Endodermal cell (in vitro differentiated cells): ENCODE data around the gene C19orf53. TPM values are rescaled to one million over a fixed set of nuclear protein-coding genes. Genes with fewer than 3 reads are reported as not detected.
A peak's percentile ranks its signal among the peaks of the same experiment; 100 is the strongest.

Experiments
- DNase-seq: peaks from one replicate; pipeline ENCODE4 v3.0.0-alpha.2; 2017
- H3K27ac ChIP-seq: 2 replicates; pipeline ENCODE4 v1.5.1; 2013; ENCODE audit warnings: mild to moderate bottlenecking, low read depth, low read length, moderate library complexity
- H3K27me3 ChIP-seq: 2 replicates; pipeline ENCODE4 v1.6.1; 2013; ENCODE audit warnings: mild to moderate bottlenecking, low read length, moderate library complexity; ENCODE audit not compliant: insufficient read depth, control insufficient read depth, poor library complexity, severe bottlenecking
- H3K36me3 ChIP-seq: 2 replicates; pipeline ENCODE4 v1.7.0; 2013; ENCODE audit warnings: mild to moderate bottlenecking, low read length, moderate library complexity; ENCODE audit not compliant: control insufficient read depth, insufficient read depth
- H3K4me1 ChIP-seq: one replicate; pipeline ENCODE4 v1.7.0; 2013; ENCODE audit warnings: low read length; ENCODE audit not compliant: control insufficient read depth, insufficient read depth
- H3K4me3 ChIP-seq: 2 replicates; pipeline ENCODE4 v1.5.1; 2013; ENCODE audit warnings: mild to moderate bottlenecking, low read length, moderate library complexity
- H3K9ac ChIP-seq: 2 replicates; pipeline ENCODE4 v1.6.1; 2013; ENCODE audit warnings: mild to moderate bottlenecking, low read length, moderate library complexity; ENCODE audit not compliant: poor library complexity, severe bottlenecking; ENCODE audit errors: extremely low read depth
- H3K9me3 ChIP-seq: 2 replicates; pipeline ENCODE4 v1.6.1; 2013; ENCODE audit warnings: mild to moderate bottlenecking, low read length, moderate library complexity; ENCODE audit not compliant: control insufficient read depth
- H3K27ac Mint-ChIP-seq: 2 replicates; pipeline ENCODE4 v1.8.0; 2020; ENCODE audit warnings: mixed read lengths
- H3K27me3 Mint-ChIP-seq: 2 replicates; pipeline ENCODE4 v1.8.0; 2021; ENCODE audit warnings: mild to moderate bottlenecking, mixed read lengths; ENCODE audit not compliant: insufficient read depth
- H3K36me3 Mint-ChIP-seq: 2 replicates; pipeline ENCODE4 v1.8.0; 2020; ENCODE audit warnings: low read depth, mixed read lengths
- H3K4me1 Mint-ChIP-seq: 2 replicates; pipeline ENCODE4 v1.8.0; 2020; ENCODE audit warnings: mixed read lengths
- H3K4me3 Mint-ChIP-seq: 2 replicates; pipeline ENCODE4 v1.8.0; 2020; ENCODE audit warnings: mild to moderate bottlenecking, moderate library complexity, mixed read lengths
- H3K9me3 Mint-ChIP-seq: 2 replicates; pipeline ENCODE4 v1.8.0; 2020; ENCODE audit warnings: mild to moderate bottlenecking, mixed read lengths
- CTCF ChIP-seq: fragments of 200-600 bp; sonication (generic); conservative IDR thresholded peaks from 2 replicates; pipeline ENCODE4 v1.5.0; 2021; ENCODE audit warnings: antibody characterized with exemption, mild to moderate bottlenecking
- WGBS, 2 experiments: methylation state at CpG; one replicate each; pipeline versions ENCODE4 v1.1.5 to v1.1.7; 2013; ENCODE audit warnings: missing lambda C conversion rate in 2 of 2, mixed read lengths in 1 of 2; ENCODE audit not compliant: insufficient coverage in 1 of 2, insufficient read length in 1 of 2; 5-methylcytosine and 5-hydroxymethylcytosine counted together
- total RNA-seq, 2 donors: library from RNA; stranded (reverse); fragmentation: NEBNext Ultra II Directional in 1 of 2; extraction: Animal tissue kit (Norgen Biotek cat#: 25700) in 1 of 2; gene quantifications; 2 replicates in 1 of 2; 3 replicates in 1 of 2; pipeline ENCODE4 v1.2.1, GENCODE V29; 2021

Gene C19orf53
- total RNA-seq, 2 donors from 2014 or later = 106 to 114 TPM

- Mint-ChIP-seq H3K9me3 (no peaks in the 10 kb centered on the region), H3K4me3 (no peak overlapping the region), H3K4me1 (no peaks in the 10 kb centered on the region), H3K36me3 (peaks cover 61% of the 10 kb centered on the region), H3K27me3 (no peaks in the 10 kb centered on the region), H3K27ac (no peak overlapping the region)
- Histone ChIP-seq H3K36me3 (peaks cover 32% of the 10 kb centered on the region), H3K27ac (no peak overlapping the region), H3K4me3 (no peak overlapping the region), H3K9ac (no peak overlapping the region), H3K27me3 (no peaks in the 10 kb centered on the region), H3K4me1 (no peaks in the 10 kb centered on the region), H3K9me3 (no peaks in the 10 kb centered on the region)
- TF ChIP-seq CTCF = no peak
- 89 to 100% methylated on average over 1 to 2 of the region's 2 CpGs for WGBS, 2 experiments
- DNase-seq = peak; percentile 22
These were observed 38.9 kb downstream of the C19orf53 start for GRCh38 chr19:13813147-13813546.

GRCh38 chr19:13814550-13814949 lies 40.3 kb downstream of the C19orf53 start:
- WGBS, 2 experiments = 93 to 95% methylated on average over 21 of the region's 21 CpGs
- peak; percentile 39 for DNase-seq
- H3K27me3 Mint-ChIP-seq = no peaks in the 10 kb centered on the region
- no peak overlapping the region for H3K4me3 Mint-ChIP-seq
- Histone ChIP-seq H3K9me3 (no peaks in the 10 kb centered on the region), H3K4me1 (no peaks in the 10 kb centered on the region), H3K9ac (no peak overlapping the region), H3K27ac (no peak overlapping the region), H3K4me3 (no peak overlapping the region), H3K27me3 (no peaks in the 10 kb centered on the region), H3K36me3 (peaks cover 25% of the 10 kb centered on the region)
- peaks cover 63% of the 10 kb centered on the region for H3K36me3 Mint-ChIP-seq
- TF ChIP-seq CTCF = no peak
- no peaks in the 10 kb centered on the region for H3K9me3 Mint-ChIP-seq
- H3K4me1 Mint-ChIP-seq = no peaks in the 10 kb centered on the region
- H3K27ac Mint-ChIP-seq = no peak overlapping the region

GRCh38 chr19:13817018-13817614 lies 42.9 kb downstream of the C19orf53 start:
- no peaks in the 10 kb centered on the region for H3K4me1 Mint-ChIP-seq
- no peak overlapping the region for H3K27ac ChIP-seq
- H3K36me3 ChIP-seq = peaks cover 32% of the 10 kb centered on the region
- H3K9me3 ChIP-seq = no peaks in the 10 kb centered on the region
- no peak overlapping the region for H3K9ac ChIP-seq
- H3K27me3 ChIP-seq = no peaks in the 10 kb centered on the region
- no peak for TF ChIP-seq CTCF
- peak; percentile 98 for DNase-seq
- peak overlapping the region; percentile 58 for H3K27ac Mint-ChIP-seq
- no peak overlapping the region for H3K4me3 ChIP-seq
- no peak overlapping the region for H3K4me3 Mint-ChIP-seq
- H3K4me1 ChIP-seq = no peaks in the 10 kb centered on the region
- no peaks in the 10 kb centered on the region for H3K9me3 Mint-ChIP-seq
- H3K27me3 Mint-ChIP-seq = no peaks in the 10 kb centered on the region
- WGBS, 2 experiments = 73 to 96% methylated on average over 7 to 11 of the region's 11 CpGs
- peaks cover 66% of the 10 kb centered on the region for H3K36me3 Mint-ChIP-seq
